Measurements from ENCODE around the gene PHLDA3. TPM values are rescaled to one million over a fixed set of nuclear protein-coding genes. Genes with fewer than 3 reads are reported as not detected.

PHLDA3 gene
- total RNA-seq, 1 donor from 2014 or later, result 21.2 TPM

DNA sequence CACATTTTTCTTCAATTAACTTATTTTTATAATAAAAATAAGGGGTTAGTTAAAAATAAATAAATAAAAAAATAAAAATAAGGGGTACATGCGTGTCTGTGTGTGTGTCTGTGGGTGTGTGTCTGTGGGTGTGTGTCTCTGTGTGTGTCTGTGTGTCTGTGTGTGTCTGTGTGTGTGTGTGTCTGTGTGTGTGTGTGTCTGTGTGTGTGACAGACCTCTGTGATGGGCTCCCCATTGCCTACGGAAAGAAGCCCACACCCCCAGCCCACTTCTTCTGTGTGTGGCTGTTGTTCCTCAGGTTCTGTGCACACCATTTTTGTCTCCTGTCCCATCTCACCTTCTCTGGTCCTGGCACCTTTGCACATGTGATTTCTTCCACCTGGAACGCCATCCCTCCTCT lies 9.9 kb downstream of the PHLDA3 start:
- peaks cover 2% of the 10 kb centered on the region for H3K36me3 Mint-ChIP-seq (ENCODE audit: insufficient read depth)
- TF ChIP-seq, protein P1, sequence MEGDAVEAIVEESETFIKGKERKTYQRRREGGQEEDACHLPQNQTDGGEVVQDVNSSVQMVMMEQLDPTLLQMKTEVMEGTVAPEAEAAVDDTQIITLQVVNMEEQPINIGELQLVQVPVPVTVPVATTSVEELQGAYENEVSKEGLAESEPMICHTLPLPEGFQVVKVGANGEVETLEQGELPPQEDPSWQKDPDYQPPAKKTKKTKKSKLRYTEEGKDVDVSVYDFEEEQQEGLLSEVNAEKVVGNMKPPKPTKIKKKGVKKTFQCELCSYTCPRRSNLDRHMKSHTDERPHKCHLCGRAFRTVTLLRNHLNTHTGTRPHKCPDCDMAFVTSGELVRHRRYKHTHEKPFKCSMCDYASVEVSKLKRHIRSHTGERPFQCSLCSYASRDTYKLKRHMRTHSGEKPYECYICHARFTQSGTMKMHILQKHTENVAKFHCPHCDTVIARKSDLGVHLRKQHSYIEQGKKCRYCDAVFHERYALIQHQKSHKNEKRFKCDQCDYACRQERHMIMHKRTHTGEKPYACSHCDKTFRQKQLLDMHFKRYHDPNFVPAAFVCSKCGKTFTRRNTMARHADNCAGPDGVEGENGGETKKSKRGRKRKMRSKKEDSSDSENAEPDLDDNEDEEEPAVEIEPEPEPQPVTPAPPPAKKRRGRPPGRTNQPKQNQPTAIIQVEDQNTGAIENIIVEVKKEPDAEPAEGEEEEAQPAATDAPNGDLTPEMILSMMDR (IDR thresholded peaks at IDR 0.05; ENCODE audit: unreplicated experiment), result no peak
- H3K27ac Mint-ChIP-seq, result no peak overlapping the region
- no peak overlapping the region for H3K4me3 Mint-ChIP-seq (ENCODE audit: low read depth)
- H3K27me3 Mint-ChIP-seq, result peaks cover 16% of the 10 kb centered on the region
- no peaks in the 10 kb centered on the region for H3K9me3 Mint-ChIP-seq (ENCODE audit: low read depth)
- H3K4me1 Mint-ChIP-seq (ENCODE audit: low read depth), result peaks cover 16% of the 10 kb centered on the region
- DNase-seq (ENCODE audit: low spot score, unreplicated experiment), result no peak

DNA sequence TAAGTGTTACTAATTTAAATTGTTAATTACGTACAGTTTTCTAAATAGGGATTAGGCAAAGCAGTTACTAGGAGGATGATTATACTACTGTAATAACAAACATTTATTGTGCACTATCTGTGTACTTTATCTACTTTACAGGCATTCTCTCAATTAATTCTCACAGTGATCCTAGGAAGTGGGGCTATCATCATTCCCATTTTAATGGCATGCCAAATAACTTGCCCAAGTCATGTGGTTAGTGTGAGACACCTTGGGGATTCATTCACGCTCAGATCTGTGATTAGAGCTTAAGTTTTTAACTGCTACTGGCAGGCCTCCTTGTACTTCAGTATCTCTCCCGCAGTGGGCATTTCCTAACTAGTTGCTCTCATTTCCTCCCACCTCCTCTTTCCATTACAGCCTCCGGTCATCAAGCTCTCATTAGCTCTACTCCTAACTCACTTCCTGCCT lies 11.5 kb downstream of the PHLDA3 start:
- no peak overlapping the region for H3K4me3 Mint-ChIP-seq (ENCODE audit: low read depth)
- H3K4me1 Mint-ChIP-seq (ENCODE audit: low read depth), result peaks cover 14% of the 10 kb centered on the region
- DNase-seq (ENCODE audit: low spot score, unreplicated experiment), result no peak
- TF ChIP-seq, protein P1 (IDR thresholded peaks at IDR 0.05; ENCODE audit: unreplicated experiment), result no peak
- no peaks in the 10 kb centered on the region for H3K9me3 Mint-ChIP-seq (ENCODE audit: low read depth)
- no peak overlapping the region for H3K27ac Mint-ChIP-seq
- H3K36me3 Mint-ChIP-seq (ENCODE audit: insufficient read depth), result no peaks in the 10 kb centered on the region
- H3K27me3 Mint-ChIP-seq, result peaks cover 16% of the 10 kb centered on the region

DNA sequence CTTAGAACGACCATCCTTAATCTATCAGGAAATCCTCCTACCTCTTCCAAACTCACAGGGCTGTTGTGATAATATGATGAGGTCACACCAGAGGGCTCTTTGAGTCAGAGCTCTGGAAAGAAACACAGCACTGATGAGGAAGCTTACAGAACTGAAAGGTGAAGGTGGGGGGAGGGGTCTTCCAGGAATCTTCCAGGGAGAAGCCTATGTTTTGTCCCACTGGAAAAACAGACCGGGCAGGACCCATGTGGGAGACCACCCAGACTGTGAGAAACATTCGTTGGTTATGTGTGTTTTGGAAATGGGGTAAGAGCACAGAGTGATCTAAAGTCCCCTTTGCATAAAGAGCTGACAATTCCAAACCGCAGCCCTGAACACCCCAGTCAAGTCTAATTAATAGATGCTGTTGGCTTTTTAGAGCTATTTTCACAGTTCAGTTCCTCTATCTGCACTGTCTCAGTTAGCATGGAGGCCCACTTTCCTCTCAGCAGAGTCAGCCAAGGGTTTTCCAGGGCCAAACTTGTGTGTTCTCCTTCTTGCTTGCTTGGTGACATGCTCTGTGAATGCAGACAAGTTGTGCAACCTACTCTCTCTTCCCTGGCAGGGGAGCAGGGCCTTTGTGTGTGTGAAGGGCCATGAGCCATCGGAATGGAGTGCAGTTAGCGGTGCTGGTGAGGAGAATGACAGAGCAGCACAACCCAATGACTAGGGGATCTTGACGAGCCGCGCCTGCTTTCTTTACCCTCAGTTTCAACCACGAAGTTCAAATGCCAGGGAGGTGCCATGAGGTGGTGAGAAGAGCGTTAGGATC lies 12.3 kb downstream of the PHLDA3 start:
- no peak for DNase-seq (ENCODE audit: low spot score, unreplicated experiment)
- Mint-ChIP-seq H3K4me3 (ENCODE audit: low read depth) (no peak overlapping the region), H3K27ac (no peak overlapping the region), H3K9me3 (ENCODE audit: low read depth) (no peaks in the 10 kb centered on the region), H3K27me3 (peaks cover 20% of the 10 kb centered on the region), H3K36me3 (ENCODE audit: insufficient read depth) (no peaks in the 10 kb centered on the region), H3K4me1 (ENCODE audit: low read depth) (peaks cover 10% of the 10 kb centered on the region)
- TF ChIP-seq, protein P1 (IDR thresholded peaks at IDR 0.05; ENCODE audit: unreplicated experiment), result no peak

DNA sequence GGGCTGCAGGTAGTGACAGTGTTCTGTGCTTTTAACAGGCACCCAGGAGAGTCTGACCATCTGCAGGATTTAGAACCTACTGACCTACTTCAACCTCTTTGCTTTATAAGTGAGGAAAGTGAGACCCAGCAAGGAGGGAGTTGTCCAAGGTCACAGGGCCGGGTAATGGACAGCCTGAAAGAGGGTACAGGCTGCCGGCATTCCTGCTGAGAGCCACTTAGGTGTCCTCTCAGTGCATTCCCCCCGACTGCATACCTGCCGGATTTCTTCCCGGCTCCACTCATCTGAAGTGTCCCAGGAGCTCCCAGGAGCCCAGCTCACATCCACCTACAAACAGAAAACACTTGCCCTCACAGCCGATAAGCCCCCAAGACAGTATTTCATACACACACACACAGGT lies 13.9 kb downstream of the PHLDA3 start:
- peaks cover 22% of the 10 kb centered on the region for H3K27me3 Mint-ChIP-seq
- no peak overlapping the region for H3K4me3 Mint-ChIP-seq (ENCODE audit: low read depth)
- no peak overlapping the region for H3K27ac Mint-ChIP-seq
- DNase-seq (ENCODE audit: low spot score, unreplicated experiment), result no peak
- H3K36me3 Mint-ChIP-seq (ENCODE audit: insufficient read depth), result no peaks in the 10 kb centered on the region
- TF ChIP-seq, protein P1 (IDR thresholded peaks at IDR 0.05; ENCODE audit: unreplicated experiment), result no peak
- H3K4me1 Mint-ChIP-seq (ENCODE audit: low read depth), result peaks cover 4% of the 10 kb centered on the region
- H3K9me3 Mint-ChIP-seq (ENCODE audit: low read depth), result no peaks in the 10 kb centered on the region

DNA sequence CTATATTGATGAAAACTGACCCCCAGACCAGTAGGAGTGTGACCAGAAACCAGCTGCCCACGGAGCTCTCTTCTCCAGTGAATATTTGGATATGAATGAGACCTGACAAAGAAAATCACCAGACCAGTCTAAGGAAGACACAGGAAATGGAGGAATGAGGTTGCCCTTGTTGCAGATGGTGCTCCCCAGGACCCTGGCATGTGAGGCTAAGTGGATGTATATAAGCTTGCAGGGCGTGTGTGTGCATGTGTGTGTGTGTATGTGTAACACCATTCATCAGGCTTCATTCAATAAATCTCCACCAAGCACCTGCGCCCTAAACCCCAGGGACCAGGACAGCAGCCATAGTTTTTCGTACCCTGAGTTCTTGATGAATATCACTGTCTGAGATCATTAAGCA lies 14.4 kb downstream of the PHLDA3 start:
- no peak for DNase-seq (ENCODE audit: low spot score, unreplicated experiment)
- H3K4me1 Mint-ChIP-seq (ENCODE audit: low read depth), result peaks cover 6% of the 10 kb centered on the region
- TF ChIP-seq, protein P1 (IDR thresholded peaks at IDR 0.05; ENCODE audit: unreplicated experiment), result no peak
- no peak overlapping the region for H3K4me3 Mint-ChIP-seq (ENCODE audit: low read depth)
- H3K27ac Mint-ChIP-seq, result no peak overlapping the region
- no peaks in the 10 kb centered on the region for H3K9me3 Mint-ChIP-seq (ENCODE audit: low read depth)
- H3K36me3 Mint-ChIP-seq (ENCODE audit: insufficient read depth), result no peaks in the 10 kb centered on the region
- peaks cover 25% of the 10 kb centered on the region for H3K27me3 Mint-ChIP-seq
